Stimulated activated CD4-positive, alpha-beta T cell treated with anti-CD3 and anti-CD28 coated beads, Interleukin-15, amount 100 ng/mL, for 1 hour (primary cell): ENCODE data around the gene TTLL8.

ENCODE experiments used
- DNase-seq, 2 donors: peaks; one replicate each; pipeline ENCODE4 v3.0.0-alpha.2; 2020; ENCODE audit warnings: low read depth in 1 of 2, low spot score in 1 of 2

Gene TTLL8

GRCh38 chr22:49969751-49970527 is 88.2 kb downstream of the TTLL8 start:
- no peak for DNase-seq

GRCh38 chr22:49968831-49969661 is 89.1 kb downstream of the TTLL8 start:
- no peak for DNase-seq
